ENCODE results near the gene SLC15A1. TPM values are rescaled to one million over a fixed set of nuclear protein-coding genes. Genes with fewer than 3 reads are reported as not detected.

Gene SLC15A1
- total RNA-seq, 2 experiments from 2014 or later, result not detected

DNA sequence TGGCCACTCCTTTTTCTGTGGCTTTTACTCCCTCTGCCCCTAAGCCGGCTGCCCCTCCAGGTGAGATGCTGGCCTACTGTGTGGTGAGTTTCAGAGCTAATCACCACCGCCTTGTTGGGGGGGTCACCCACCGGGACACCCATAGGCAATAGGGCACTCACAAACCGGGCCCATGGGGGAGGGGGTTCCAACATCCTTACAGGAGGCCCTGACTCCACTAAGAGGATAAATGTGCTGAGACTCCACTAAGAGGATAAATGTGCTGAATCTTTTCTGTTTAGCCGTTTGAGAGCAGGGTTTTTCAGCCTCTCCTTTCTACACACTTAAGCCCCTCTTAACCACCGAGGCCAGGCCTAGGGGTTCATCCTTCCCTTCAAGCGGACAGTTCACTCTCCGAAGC lies 73.7 kb downstream of the SLC15A1 start:
- H3K27me3 ChIP-seq (ENCODE audit: control insufficient read depth in 1 of 2, insufficient read depth in 2 of 2, low read length in 2 of 2), result no peaks in the 10 kb centered on the region
- Mint-ChIP-seq H3K27me3 (no peaks in the 10 kb centered on the region), H3K4me3 (no peak overlapping the region), H3K4me1 (ENCODE audit: low read depth) (no peaks in the 10 kb centered on the region), H3K9me3 (no peaks in the 10 kb centered on the region), H3K36me3 (ENCODE audit: low read depth) (no peaks in the 10 kb centered on the region), H3K27ac (no peak overlapping the region)
- no peak overlapping the region for H3K27ac ChIP-seq (ENCODE audit: low read depth in 1 of 2, low read length in 2 of 2)
- CTCF ChIA-PET, result no interaction called here
- H3K4me3 ChIP-seq (ENCODE audit: low read length), result no peak overlapping the region
- no peaks in the 10 kb centered on the region for H3K4me1 ChIP-seq (ENCODE audit: insufficient read depth, low read length)
- no peaks in the 10 kb centered on the region for H3K36me3 ChIP-seq (ENCODE audit: insufficient read depth, low read length)
- ATAC-seq (ENCODE audit: poor library complexity), result no peak
- TF ChIP-seq, protein P1, sequence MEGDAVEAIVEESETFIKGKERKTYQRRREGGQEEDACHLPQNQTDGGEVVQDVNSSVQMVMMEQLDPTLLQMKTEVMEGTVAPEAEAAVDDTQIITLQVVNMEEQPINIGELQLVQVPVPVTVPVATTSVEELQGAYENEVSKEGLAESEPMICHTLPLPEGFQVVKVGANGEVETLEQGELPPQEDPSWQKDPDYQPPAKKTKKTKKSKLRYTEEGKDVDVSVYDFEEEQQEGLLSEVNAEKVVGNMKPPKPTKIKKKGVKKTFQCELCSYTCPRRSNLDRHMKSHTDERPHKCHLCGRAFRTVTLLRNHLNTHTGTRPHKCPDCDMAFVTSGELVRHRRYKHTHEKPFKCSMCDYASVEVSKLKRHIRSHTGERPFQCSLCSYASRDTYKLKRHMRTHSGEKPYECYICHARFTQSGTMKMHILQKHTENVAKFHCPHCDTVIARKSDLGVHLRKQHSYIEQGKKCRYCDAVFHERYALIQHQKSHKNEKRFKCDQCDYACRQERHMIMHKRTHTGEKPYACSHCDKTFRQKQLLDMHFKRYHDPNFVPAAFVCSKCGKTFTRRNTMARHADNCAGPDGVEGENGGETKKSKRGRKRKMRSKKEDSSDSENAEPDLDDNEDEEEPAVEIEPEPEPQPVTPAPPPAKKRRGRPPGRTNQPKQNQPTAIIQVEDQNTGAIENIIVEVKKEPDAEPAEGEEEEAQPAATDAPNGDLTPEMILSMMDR (IDR thresholded peaks at IDR 0.05), result no peak
- no peaks in the 10 kb centered on the region for H3K9me3 ChIP-seq (ENCODE audit: control insufficient read depth in 1 of 2, insufficient read depth in 1 of 2, low read length in 2 of 2)
- intact Hi-C loops (cut with DNase I, micrococcal nuclease), result loop anchor here in 1 of 2 experiments (10.0 kb wide), 2 partner anchors 334 to 654 kb away; no protein-coding TSS in a partner anchor
- no peak for DNase-seq
- POLR2A ChIA-PET, result no interaction called here

DNA sequence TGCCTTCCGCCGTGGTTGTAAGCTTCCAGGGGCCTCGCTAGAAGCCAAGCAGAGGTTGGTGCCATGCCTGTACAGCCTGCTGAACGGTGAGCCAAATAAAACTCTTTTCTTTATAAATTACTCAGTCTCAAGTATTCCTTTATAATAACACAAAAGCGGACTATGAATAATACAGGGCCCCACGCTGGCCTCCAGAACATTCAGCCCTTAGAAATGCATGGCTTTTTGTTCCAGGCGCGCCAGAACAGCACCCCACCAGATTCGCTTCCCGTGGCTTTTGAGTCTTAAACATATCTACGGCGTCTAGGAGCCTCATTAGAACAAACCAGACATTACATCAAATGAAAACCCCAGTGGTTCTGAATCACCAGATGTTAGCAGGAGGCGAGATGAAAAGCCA lies 75.1 kb downstream of the SLC15A1 start:
- ATAC-seq (ENCODE audit: poor library complexity) (no peak), DNase-seq (no peak)
- no peaks in the 10 kb centered on the region for H3K36me3 Mint-ChIP-seq (ENCODE audit: low read depth)
- Histone ChIP-seq H3K4me1 (ENCODE audit: insufficient read depth, low read length) (peaks cover 6% of the 10 kb centered on the region), H3K27me3 (ENCODE audit: control insufficient read depth in 1 of 2, insufficient read depth in 2 of 2, low read length in 2 of 2) (no peaks in the 10 kb centered on the region), H3K4me3 (ENCODE audit: low read length) (no peak overlapping the region), H3K36me3 (ENCODE audit: insufficient read depth, low read length) (no peaks in the 10 kb centered on the region), H3K9me3 (ENCODE audit: control insufficient read depth in 1 of 2, insufficient read depth in 1 of 2, low read length in 2 of 2) (no peaks in the 10 kb centered on the region), H3K27ac (ENCODE audit: low read depth in 1 of 2, low read length in 2 of 2) (no peak overlapping the region)
- no peak overlapping the region for H3K4me3 Mint-ChIP-seq
- H3K27ac Mint-ChIP-seq, result no peak overlapping the region
- no peaks in the 10 kb centered on the region for H3K9me3 Mint-ChIP-seq
- TF ChIP-seq, protein P1 (IDR thresholded peaks at IDR 0.05), result no peak
- H3K27me3 Mint-ChIP-seq, result no peaks in the 10 kb centered on the region
- CTCF ChIA-PET, result no interaction called here
- H3K4me1 Mint-ChIP-seq (ENCODE audit: low read depth), result no peaks in the 10 kb centered on the region
- intact Hi-C loops (cut with DNase I, micrococcal nuclease), result loop anchor here in 1 of 2 experiments (10.0 kb wide), 2 partner anchors 333 to 653 kb away; no protein-coding TSS in a partner anchor
- POLR2A ChIA-PET, result no interaction called here

DNA sequence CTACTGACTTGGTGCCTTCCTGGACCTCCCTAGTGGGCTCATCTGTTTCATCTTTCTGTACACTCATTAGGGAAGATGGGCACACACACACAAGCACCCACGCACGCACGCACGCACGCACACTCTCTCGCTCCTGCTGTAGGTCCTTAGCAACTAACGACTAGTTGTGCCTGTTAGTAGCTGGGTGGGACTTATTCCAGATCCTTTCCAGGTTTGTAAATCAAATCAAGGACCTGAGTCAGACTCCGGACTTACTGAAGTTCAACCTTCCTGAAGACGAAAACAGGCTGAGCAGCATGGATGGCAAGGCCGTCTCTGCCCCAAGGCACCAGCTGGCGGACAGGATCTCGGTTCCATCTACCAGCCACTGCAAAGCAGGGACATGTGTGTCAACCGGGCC lies 76.2 kb downstream of the SLC15A1 start:
- Mint-ChIP-seq H3K27ac (no peak overlapping the region), H3K36me3 (ENCODE audit: low read depth) (no peaks in the 10 kb centered on the region), H3K9me3 (no peaks in the 10 kb centered on the region), H3K27me3 (no peaks in the 10 kb centered on the region), H3K4me3 (no peak overlapping the region), H3K4me1 (ENCODE audit: low read depth) (no peaks in the 10 kb centered on the region)
- H3K27ac ChIP-seq (ENCODE audit: low read depth in 1 of 2, low read length in 2 of 2), result no peak overlapping the region
- ATAC-seq (ENCODE audit: poor library complexity) (no peak), DNase-seq (no peak)
- H3K4me3 ChIP-seq (ENCODE audit: low read length), result no peak overlapping the region
- TF ChIP-seq, protein P1 (IDR thresholded peaks at IDR 0.05), result no peak
- ChIA-PET POLR2A (no interaction called here), CTCF (no interaction called here)
- peaks cover 6% of the 10 kb centered on the region for H3K4me1 ChIP-seq (ENCODE audit: insufficient read depth, low read length)
- no peaks in the 10 kb centered on the region for H3K36me3 ChIP-seq (ENCODE audit: insufficient read depth, low read length)
- H3K27me3 ChIP-seq (ENCODE audit: control insufficient read depth in 1 of 2, insufficient read depth in 2 of 2, low read length in 2 of 2), result no peaks in the 10 kb centered on the region
- intact Hi-C loops (cut with DNase I, micrococcal nuclease), result loop anchor here in 1 of 2 experiments (10.0 kb wide), 2 partner anchors 331 to 651 kb away; no protein-coding TSS in a partner anchor
- no peaks in the 10 kb centered on the region for H3K9me3 ChIP-seq (ENCODE audit: control insufficient read depth in 1 of 2, insufficient read depth in 1 of 2, low read length in 2 of 2)

Data from CD4-positive, alpha-beta T cell (primary cell).